ENCODE measurements around the gene PRAME. TPM values are rescaled to one million over a fixed set of nuclear protein-coding genes. Genes with fewer than 3 reads are reported as not detected.

Gene PRAME
- total RNA-seq, 1 experiment from 2014 or later = 17.1 TPM

GRCh38 chr22:22554587-22555284, 4.3 kb downstream of the PRAME start:
- ATAC-seq (no peak), DNase-seq (no peak)
- H4K20me1 ChIP-seq (ENCODE audit: low read length) = no peaks in the 10 kb centered on the region
- TF ChIP-seq EZH2 (IDR thresholded peaks at IDR 0.05; ENCODE audit: low read length, unreplicated experiment) (no peak), EZH2phosphoT487 (IDR thresholded peaks at IDR 0.05; ENCODE audit: borderline replicate concordance, low read length) (no peak), CTCF (conservative IDR thresholded peaks at IDR 0.05; ENCODE audit: low read depth, low read length) (no peak)
- BruUV-seq (replicated peaks) = no TSS peak
- CTCF ChIA-PET = no interaction called here
- no peaks in the 10 kb centered on the region for H3K79me2 ChIP-seq (ENCODE audit: low read length)
- no peak overlapping the region for H3K4me3 ChIP-seq (ENCODE audit: low read length)
- no peak overlapping the region for H3K9ac ChIP-seq (ENCODE audit: low read length)
- intact Hi-C loops (cut with micrococcal nuclease) = no loop called here
- no peaks in the 10 kb centered on the region for H3K27me3 ChIP-seq (ENCODE audit: low read length)
- no peaks in the 10 kb centered on the region for H3K4me1 ChIP-seq (ENCODE audit: insufficient read depth, low read length)
- H3F3A ChIP-seq (ENCODE audit: low read length, unreplicated experiment) = no peaks in the 10 kb centered on the region
- H3K27ac ChIP-seq (ENCODE audit: low read length) = no peak overlapping the region
- no peaks in the 10 kb centered on the region for H3K9me2 ChIP-seq (replicated peaks; ENCODE audit: low read length)
- H3K36me3 ChIP-seq (ENCODE audit: low read depth, low read length) = no peaks in the 10 kb centered on the region
- H3K4me2 ChIP-seq (ENCODE audit: low read length) = no peak overlapping the region
- H3K9me3 ChIP-seq (ENCODE audit: low read length) = no peaks in the 10 kb centered on the region
- POLR2A ChIA-PET (ENCODE audit: unreplicated experiment) = no interaction called here
- no peak overlapping the region for H2AFZ ChIP-seq (ENCODE audit: low read length)

- BruUV-seq (replicated peaks) = no TSS peak
- Histone ChIP-seq H3K79me2 (ENCODE audit: low read length) (no peaks in the 10 kb centered on the region), H3K4me3 (ENCODE audit: low read length) (no peak overlapping the region), H3K4me1 (ENCODE audit: insufficient read depth, low read length) (no peaks in the 10 kb centered on the region), H3K36me3 (ENCODE audit: low read depth, low read length) (no peaks in the 10 kb centered on the region), H3K4me2 (ENCODE audit: low read length) (no peak overlapping the region), H3K27ac (ENCODE audit: low read length) (no peak overlapping the region), H3K9me2 (replicated peaks; ENCODE audit: low read length) (no peaks in the 10 kb centered on the region), H3K9me3 (ENCODE audit: low read length) (no peaks in the 10 kb centered on the region), H3K27me3 (ENCODE audit: low read length) (no peaks in the 10 kb centered on the region), H4K20me1 (ENCODE audit: low read length) (no peaks in the 10 kb centered on the region), H3F3A (ENCODE audit: low read length, unreplicated experiment) (no peaks in the 10 kb centered on the region), H2AFZ (ENCODE audit: low read length) (no peak overlapping the region), H3K9ac (ENCODE audit: low read length) (no peak overlapping the region)
- DNase-seq (no peak), ATAC-seq (no peak)
- ChIA-PET CTCF (no interaction called here), POLR2A (ENCODE audit: unreplicated experiment) (no interaction called here)
- TF ChIP-seq EZH2phosphoT487 (IDR thresholded peaks at IDR 0.05; ENCODE audit: borderline replicate concordance, low read length) = no peak
- no peak for TF ChIP-seq CTCF (conservative IDR thresholded peaks at IDR 0.05; ENCODE audit: low read depth, low read length)
- TF ChIP-seq EZH2 (IDR thresholded peaks at IDR 0.05; ENCODE audit: low read length, unreplicated experiment) = no peak
- intact Hi-C loops (cut with micrococcal nuclease) = no loop called here
Observed at GRCh38 chr22:22553735-22554586, 5.1 kb downstream of the PRAME start.

- ChIA-PET CTCF (no interaction called here), POLR2A (ENCODE audit: unreplicated experiment) (no interaction called here)
- TF ChIP-seq CTCF (conservative IDR thresholded peaks at IDR 0.05; ENCODE audit: low read depth, low read length) = no peak
- no peak for TF ChIP-seq EZH2 (IDR thresholded peaks at IDR 0.05; ENCODE audit: low read length, unreplicated experiment)
- TF ChIP-seq EZH2phosphoT487 (IDR thresholded peaks at IDR 0.05; ENCODE audit: borderline replicate concordance, low read length) = no peak
- Histone ChIP-seq H3K9ac (ENCODE audit: low read length) (no peak overlapping the region), H3F3A (ENCODE audit: low read length, unreplicated experiment) (no peaks in the 10 kb centered on the region), H3K27me3 (ENCODE audit: low read length) (no peaks in the 10 kb centered on the region), H3K4me1 (ENCODE audit: insufficient read depth, low read length) (no peaks in the 10 kb centered on the region), H3K36me3 (ENCODE audit: low read depth, low read length) (no peaks in the 10 kb centered on the region), H3K27ac (ENCODE audit: low read length) (no peak overlapping the region), H3K4me2 (ENCODE audit: low read length) (no peak overlapping the region), H2AFZ (ENCODE audit: low read length) (no peak overlapping the region), H3K79me2 (ENCODE audit: low read length) (no peaks in the 10 kb centered on the region), H3K4me3 (ENCODE audit: low read length) (no peak overlapping the region), H3K9me3 (ENCODE audit: low read length) (no peaks in the 10 kb centered on the region), H3K9me2 (replicated peaks; ENCODE audit: low read length) (no peaks in the 10 kb centered on the region), H4K20me1 (ENCODE audit: low read length) (no peaks in the 10 kb centered on the region)
- intact Hi-C loops (cut with micrococcal nuclease) = no loop called here
- no peak for ATAC-seq
- no TSS peak for BruUV-seq (replicated peaks)
- DNase-seq = no peak
Observed at GRCh38 chr22:22553141-22553540, 5.9 kb downstream of the PRAME start.
